ENCODE results near the gene CCDC8.
"Not testable (repeated sequence)": the region's sequence is repeated elsewhere in the genome, so short reads cannot be mapped to it uniquely, and the experiment has no call there.

Gene CCDC8, protein sequence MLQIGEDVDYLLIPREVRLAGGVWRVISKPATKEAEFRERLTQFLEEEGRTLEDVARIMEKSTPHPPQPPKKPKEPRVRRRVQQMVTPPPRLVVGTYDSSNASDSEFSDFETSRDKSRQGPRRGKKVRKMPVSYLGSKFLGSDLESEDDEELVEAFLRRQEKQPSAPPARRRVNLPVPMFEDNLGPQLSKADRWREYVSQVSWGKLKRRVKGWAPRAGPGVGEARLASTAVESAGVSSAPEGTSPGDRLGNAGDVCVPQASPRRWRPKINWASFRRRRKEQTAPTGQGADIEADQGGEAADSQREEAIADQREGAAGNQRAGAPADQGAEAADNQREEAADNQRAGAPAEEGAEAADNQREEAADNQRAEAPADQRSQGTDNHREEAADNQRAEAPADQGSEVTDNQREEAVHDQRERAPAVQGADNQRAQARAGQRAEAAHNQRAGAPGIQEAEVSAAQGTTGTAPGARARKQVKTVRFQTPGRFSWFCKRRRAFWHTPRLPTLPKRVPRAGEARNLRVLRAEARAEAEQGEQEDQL

DNA sequence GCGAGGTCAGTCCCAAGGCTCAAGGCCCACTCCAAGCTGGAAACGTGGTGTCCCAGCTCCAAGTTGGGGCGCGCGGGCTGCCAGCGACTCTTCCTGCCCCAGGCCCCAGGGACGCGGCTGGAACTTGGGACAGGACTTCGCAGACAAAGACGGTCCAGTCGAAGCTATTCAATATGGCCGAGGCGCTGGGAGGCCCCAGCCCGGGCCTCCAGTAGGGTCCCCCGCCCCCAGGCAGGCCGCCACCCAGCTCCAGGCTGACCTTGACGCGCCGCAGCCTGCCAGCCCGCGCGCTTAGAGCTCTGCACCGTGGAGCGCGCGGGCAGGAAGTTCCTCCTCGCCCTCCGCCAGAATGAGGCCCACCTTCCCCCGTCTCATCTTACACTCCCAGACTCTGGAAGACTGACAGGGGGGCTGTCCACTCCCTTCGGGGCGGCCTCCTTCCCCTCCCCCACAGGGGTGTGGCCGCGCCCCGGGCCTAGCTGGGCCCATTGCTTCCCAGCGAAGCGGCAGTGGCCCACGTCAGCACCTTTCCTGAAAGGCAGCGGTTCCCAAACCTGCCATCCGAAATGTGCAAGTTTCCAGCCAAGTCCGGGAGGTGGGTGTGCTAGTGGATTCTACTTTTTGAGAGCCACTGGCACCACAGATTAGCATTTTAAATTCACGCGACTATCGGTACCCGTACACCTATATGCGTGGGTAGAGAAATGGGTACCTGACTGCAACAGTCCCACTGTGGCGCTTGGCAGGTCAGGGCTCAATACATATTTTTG lies at the start of gene CCDC8:
Gene CCDC8, minus strand, starts transcription at position 303 of the 770 bp plus-strand sequence. CDS start 754 bp downstream, outside the sequence.
- DNase-seq: no peak

DNA sequence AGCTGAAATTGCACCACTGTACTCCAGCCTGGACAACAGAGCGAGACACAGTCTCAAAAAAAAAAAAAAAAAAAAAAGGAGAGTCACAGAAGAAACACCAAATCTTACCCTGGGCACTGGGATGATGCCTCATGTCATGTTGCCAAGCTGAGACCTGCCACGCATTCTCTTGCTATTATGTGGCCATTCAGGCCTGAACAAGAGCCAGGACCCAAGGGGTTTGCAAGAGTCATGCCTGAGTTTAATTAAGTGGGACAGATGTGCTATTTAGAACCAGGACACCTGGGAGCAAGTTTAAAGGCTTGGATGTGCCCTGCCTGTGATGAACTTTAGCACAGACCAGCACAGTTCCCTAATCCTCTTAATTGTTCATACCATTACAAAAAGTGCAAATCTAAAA lies 48.2 kb upstream of the CCDC8 start:
- no peak for DNase-seq

DNA sequence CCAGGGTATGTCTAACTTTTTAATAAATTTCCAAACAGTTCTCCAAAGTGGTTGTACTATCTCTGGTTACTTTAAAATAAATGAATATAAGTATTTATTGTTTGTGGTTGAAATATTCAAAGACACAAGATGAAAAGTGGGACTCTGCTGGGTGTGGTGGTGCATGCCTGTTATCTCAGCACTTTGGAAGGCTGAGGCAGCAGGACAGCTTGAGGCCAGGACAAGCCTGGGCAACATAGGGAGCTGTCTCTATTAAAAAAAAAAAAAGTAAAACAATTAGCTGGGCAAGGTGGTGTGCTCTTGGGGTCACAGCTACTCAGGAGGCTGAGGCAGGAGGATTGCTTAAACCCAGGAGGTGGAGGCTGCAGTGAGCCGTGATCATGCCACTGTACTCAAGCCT lies 47.6 kb upstream of the CCDC8 start:
- no peak for DNase-seq

DNA sequence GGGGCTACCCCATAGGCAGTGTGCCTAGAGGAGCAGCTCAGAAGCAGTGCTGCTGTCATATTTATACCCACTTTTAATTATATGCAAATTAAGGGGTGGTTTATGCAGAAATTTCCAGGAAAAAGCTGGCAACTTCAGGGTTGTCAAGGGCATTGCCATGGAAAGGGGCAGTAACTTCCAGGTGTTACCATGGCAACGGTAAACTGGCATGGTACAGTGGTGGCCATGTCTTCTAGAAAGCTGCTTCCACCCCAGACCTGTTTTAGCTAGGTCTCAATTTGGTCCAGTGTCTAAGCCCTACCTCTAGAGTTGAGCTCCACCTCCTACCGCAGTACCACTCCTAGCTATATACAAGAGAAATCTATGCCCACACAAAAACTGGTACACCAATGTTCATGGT lies 46.7 kb upstream of the CCDC8 start:
- no peak for DNase-seq

DNA sequence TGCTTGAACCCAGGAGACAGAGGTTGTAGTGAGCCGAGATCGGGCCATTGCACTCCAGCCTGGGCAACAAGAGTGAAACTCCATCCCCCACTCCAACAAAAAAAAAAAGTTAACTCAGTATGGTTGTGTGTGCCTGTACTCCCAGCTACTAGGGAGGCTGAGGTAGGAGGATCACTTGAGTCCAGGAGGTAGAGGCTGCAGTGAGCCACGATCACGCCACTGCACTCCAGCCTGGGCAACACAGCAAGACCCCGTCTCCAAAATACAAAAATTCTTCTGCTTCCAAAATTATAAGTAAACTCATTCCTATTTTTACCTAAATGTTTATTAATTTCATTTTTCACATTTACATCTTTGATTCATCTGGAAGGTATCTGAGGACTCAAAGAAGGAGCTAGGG lies 43.6 kb upstream of the CCDC8 start:
- no peak for DNase-seq

DNA sequence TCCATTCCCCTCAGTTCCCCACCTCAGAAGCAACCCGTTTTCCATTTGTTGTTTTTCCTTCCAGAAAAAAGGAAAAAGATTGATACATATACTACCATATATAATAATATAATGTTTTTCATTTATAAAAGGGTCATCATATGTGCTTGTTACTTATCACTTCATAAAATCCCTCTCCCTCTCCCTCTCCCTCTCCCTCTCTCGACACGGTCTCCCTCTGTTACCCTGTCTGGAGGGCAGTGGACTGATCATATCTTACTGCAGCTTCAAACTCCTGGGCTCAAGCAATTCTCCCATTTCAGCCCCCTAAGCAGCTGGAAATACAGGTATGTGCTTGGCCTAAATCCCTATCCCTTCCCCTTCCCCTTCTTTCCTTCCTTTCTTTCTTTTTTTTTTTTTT lies 40.9 kb upstream of the CCDC8 start:
- no peak for DNase-seq

DNA sequence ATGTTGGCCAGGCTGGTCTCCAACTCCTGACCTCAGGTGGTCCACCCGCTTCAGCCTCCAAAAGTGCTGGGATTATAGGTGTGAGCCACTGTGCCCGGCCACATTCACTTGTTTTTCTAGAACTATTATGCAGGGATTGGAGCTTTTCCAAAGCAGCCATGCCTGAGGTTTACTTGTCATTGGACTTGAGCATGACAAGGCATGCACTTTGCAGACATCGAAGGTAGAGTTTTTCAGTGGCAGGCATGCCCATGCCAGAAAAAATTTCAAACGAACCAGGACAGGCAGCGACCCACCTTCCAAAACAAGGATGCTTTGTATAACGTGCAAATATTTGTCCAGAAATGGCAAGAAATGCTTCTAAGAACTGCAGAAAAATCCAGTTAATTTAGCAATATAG lies 40.3 kb upstream of the CCDC8 start:
- DNase-seq: no peak

DNA sequence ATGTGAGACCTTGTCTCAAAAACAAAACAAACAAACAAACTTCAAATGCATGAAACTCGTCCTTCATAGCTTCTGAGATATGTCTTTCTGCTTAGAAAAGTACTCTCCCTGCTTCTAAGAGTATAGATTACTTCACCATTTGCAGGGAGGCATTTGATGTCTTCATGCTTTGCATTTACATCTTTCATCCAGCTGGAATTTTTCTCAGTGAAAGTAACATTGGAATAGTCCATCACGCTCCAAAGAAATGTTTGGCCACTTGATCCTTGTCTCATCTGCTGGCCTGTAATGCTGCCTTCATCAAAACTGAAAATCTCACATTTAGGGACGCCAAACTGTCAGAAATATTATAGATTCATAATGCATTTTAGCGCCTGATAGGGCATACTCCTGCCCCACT lies 38.8 kb upstream of the CCDC8 start:
- DNase-seq: no peak

DNA sequence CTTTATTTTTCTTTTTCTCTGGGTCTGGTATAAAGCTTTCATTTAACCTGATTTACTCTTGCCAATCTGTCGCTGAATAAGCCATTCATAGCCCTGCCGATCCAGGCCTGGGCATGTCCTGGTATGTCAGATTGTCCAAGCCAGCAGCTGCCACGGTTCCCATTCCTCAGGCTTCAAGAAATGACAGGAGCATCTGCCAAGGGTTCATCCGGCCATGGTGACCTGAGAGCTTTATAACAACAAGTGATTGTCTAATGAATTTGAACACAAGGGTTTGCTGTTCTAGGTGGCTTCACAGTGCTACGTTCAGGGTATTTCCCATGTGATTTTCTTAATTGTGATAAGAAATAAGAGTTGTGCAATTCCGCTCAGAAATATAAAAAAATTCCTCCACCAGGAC lies 38.0 kb upstream of the CCDC8 start:
- no peak for DNase-seq

DNA sequence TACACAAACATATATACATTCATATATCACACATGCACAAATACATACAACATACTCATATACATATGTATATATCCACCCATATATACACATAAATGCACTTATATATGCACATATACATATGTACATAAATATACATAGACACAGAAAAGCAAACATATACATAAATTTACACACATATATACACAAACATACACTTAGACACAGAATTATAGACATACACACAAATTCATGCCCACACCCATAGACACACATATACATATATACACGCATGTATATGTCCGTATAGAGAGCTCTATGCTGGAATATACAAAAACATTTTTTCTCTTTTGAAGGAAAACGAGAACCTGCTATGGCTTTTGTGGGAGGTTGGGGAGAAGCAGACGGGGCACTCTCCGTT lies 37.4 kb upstream of the CCDC8 start:
- DNase-seq: no peak

DNA sequence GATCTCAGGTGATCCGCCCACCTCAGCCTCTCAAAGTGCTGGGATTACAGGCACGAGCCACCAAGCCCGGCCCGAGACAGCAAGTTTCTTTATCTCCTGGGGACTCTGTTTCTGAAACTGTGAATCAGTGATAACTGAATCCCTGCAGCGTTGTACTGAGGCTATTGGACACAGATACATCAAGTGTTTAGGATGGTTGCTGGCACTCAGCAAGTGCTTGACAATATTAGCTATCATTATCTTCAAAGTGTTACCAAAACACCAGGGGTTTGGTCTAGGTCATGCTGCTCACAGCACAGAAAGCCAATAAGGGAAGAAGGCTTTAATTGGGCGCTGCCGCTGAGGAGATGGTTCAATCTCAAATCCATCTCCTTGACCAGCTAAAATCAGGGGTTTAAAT lies 35.9 kb upstream of the CCDC8 start:
- DNase-seq: no peak

DNA sequence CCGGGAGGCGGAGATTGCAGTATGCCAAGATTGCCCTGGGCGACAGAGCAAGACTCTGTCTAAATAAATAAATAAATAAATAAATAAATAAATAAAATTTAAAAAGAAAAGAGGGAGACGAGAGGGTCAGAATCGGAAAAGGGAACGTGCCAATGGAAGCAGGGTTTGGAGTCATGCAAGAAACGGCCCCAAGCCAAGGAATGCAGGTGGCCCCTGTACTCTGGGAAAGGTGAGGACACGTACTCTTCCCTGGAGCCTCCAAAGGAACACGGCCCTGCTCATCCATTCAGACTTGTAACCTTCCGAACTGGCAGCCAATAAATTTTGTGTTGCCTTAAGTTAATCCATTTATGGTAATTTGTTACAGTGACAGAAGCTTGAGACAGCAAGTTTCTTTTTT lies 35.2 kb upstream of the CCDC8 start:
- DNase-seq: no peak

DNA sequence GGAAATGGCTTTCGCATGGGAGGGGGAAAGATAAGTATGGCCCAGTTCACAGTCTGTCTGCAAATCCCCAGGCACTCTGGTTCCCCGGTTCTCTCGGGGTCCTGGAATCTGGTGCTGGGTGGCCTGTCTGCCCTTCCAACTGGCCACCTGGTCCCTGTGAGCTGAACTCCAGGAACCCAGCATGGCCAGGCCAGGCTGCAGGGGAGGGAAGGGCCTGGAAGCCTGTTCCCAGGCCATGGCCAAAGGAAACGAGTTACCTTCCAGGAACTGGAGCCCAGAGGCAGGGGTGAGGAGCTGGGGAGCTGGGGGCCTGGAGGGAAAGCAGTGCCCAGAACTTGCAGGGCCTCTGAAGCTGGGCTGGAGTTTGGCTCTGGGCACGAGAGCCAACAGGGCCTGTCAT lies 34.5 kb upstream of the CCDC8 start:
- no peak for DNase-seq

DNA sequence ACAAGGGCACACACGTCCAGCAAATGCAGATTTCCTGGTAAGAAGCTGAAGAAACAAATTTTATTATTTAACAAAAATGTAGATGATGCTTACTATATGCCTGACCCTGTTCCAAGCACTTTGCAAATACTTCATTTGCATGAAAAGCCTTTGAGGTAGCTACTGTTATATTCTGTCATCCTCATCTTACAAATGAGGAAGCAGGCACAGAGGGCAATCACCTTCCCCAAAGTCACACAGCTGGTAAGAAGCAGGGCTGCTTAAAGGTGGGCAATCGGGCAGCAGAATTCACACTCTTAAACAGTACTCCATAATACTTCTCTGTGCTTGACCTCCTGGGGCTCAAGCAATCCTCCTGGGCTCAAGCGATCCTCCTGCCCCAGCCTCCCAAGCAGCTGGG lies 33.6 kb upstream of the CCDC8 start:
- DNase-seq: no peak

DNA sequence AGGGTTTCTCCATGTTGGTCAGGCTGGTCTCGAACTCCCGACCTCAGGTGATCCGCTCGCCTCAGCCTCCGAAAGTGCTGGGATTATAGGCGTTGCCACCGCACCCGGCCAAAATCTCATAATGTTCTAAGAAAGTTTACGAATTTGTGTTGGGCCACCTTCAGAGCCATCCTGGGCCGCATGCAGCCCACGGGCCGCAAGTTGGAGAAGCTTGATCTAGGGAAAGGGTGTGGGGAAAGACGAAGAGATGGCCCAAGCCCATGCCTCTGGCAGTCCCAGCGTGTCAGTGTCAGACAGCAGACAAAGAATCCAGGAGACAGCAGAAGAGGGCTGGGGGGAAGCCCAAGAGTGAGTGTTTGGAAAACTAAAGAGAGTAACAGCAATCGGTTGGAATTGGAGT lies 32.7 kb upstream of the CCDC8 start:
- no peak for DNase-seq

DNA sequence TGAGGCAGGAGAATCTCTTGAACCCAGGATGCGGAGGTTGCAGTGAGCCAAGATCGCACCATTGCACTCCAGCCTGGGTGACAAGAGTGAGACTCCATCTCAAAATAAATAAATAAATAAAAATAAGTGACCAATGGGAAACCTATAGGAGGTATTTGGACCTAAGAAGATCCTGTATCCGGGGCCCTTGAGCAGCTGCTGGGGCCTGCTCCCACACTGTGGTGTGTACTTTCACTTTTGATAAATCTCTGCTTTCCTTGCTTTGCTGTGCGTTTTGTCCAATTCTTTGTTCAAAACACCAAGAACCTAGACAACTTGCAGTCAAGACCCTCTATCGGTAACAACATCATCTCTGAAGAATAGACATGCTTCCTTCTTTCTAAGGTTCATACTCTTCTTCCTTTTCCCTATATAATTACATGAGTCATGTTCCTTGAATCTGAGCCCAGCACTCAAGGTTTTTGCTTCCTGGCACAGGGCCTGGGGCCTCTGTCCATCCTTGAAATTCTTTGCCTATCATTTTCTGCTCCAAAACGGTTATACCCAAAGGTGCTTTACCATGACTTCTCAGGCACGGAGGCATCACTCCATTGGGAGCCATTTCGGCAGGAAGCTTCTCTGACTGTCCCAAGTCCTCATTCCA lies 29.6 kb upstream of the CCDC8 start:
- no peak for DNase-seq

DNA sequence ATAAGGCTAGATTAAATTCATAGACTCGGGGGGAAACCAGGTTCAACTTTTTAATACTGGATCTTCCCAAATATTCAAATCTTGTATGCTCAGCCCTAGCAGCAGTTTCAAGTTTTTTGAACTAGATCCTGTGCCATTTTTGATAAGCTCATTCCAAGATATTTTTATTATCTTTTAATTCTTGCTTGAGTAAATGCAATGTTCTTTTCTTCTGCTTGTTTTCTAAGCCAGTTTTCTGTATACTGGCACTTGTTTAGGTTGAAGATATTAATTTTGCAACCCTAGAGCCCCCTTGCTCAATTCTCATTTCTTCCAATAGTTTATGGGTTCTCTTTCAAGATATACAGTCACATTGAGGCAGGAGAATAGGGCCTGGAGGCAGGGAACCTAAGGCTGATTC lies 28.5 kb upstream of the CCDC8 start:
- no peak for DNase-seq

DNA sequence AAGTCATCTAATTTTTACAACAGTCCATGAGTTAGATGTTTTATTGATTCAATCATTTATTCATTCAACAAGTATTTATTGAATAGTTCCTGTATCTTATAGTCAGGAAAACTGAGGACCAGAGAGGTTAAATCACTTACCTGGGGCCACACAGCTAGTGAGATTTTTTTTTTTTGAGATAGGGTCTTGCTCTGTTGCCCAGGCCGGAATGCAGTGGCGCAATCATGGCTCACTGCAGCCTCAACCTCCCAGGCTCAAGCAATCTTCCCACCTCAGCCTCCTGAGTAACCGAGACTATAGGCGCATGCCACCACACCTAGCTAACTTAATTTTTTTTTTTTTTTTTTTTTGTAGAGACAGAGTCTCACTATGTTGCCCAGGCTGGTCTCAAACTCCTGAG lies 22.3 kb upstream of the CCDC8 start:
- not testable (repeated sequence) for DNase-seq

DNA sequence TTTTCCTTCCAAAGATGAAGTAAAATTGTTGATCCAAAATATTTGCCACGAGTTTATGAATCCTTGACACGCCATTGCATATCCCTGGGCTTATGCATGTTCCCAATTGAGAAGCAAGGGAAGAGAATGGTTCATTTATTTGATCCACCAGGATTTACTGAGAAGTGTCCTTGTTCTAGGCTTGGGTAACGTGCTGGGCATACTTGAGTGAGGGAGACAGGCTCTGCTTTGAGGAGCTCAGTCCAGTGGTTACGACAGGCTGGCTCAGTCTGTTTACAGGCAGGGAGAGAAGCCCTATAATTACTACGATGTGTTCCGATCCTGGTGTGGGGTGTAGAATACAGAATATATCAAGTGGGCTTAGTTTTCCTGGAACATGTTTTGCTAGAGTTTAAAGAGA lies 21.6 kb upstream of the CCDC8 start:
- DNase-seq: no peak

DNA sequence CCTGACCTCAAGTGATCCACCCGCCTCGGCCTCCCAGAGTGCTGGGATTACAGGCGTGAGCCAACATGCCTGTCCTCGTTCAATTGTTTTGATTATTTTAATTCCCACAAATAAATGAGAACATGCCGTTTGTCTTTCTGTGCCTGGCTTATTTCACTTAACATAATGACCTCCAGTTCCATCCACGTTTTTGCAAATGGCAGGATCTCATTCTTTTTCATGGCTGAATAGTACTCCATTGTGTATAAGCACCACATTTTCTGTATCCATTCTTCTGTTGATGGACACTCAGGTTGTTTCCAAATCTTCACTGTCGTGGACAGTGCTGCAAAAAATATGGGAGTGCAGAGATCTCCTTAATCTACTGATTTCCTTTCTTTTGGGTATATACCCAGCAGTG lies 20.1 kb upstream of the CCDC8 start:
- DNase-seq: not testable (repeated sequence)

DNA sequence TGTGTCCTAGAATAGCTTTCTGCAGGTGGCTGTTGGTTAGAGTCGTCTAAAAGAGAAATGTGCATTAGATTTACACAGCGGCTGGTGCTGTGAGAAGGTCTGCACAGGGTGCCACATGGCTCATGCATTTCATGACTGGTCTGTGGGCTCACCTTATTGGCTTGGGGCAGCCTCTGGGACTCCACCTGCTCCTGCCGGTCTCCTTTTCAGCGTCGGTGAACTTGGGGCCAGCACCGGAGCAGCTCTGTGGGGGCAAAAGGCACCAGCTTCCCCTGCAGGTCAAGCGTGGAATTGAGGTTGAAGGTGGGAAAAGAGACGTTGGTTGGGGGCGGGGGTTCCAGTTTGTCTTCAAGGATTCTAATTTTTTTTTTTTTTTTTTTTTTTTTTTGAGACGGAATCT lies 18.5 kb upstream of the CCDC8 start:
- DNase-seq: no peak

DNA sequence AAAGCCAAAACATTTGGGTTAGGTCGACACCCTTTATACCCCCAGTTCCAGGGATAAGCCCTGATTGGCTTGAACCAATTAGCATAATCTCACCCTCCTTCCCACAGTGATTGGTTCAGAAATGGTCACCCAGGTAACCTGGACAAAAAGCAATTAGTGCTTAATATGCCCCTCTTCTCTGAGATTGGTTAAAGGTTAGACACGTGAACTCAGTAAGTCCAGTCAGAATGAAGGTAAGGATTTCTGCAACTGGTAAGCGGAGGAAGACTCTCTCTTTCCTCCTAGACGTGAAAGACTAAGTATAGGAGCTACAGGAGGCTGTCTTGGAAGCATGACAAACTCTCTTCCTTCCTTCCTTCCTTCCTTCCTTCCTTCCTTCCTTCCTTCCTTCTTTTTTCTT lies 16.6 kb upstream of the CCDC8 start:
- no peak for DNase-seq

DNA sequence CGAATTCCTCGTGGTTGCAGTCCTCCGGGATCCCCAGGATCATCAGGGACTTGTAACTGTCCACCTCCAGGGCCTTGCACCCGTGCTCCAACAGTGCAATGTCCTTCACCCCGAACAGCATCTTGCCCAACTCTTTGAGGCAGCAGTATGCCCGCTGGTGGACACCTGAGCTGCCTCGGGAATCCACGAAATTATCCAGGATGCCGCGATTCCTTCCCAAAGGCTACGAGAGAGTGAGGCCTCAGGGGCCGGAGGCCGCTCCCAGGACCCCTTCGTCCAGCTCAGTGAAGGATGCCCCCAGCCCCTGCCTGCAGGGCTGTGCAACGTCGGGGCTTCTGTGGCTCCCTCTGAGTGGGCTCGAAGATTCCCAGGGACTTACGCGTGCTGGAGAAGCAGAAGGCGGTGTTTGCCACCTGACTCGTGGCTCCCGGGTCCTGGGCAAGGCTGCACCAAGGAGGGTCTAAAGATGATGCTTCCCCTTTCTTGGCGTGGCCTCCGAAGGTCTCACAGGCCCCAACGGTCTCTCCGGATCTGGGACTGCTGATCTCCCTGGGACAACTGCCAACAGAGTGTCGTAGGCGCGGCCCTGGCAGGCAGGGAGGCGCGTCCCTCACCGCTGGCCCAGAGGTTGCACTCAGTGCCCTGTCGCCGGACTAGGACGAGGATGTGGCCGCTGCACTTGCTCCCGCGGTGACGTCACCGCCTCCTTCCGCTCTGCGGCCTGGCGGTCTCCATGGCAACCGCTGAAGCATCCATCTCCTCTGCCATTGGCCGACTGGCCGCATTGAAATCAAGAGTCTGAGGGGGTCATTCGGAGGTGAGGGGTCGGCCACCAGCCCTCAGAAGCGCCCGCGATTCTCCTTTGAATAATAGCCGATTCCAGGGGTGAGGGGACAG lies 15.1 kb upstream of the CCDC8 start, which contains the start of gene PNMA8C:
Gene PNMA8C, minus strand, starts transcription at position 698 of the 897 bp plus-strand sequence. Its CDS starts 577 bp downstream, at position 121.
- DNase-seq: peak; percentile 23
